Epithelial cell of proximal tubule (primary cell): ENCODE measurements around the gene UBE2H. TPM values are rescaled to one million over a fixed set of nuclear protein-coding genes. Genes with fewer than 3 reads are reported as not detected.
"Not testable (repeated sequence)": the region's sequence is repeated elsewhere in the genome, so short reads cannot be mapped to it uniquely, and the experiment has no call there.

Experiments
- DNase-seq: peaks from one replicate; pipeline ENCODE4 v3.0.0-alpha.2; 2011; ENCODE audit warnings: low read depth
- H3K4me3 ChIP-seq: 2 replicates; pipeline ENCODE4 v1.5.1; 2011; ENCODE audit warnings: low read depth, mild to moderate bottlenecking, low read length
- total RNA-seq: library from RNA; depleted of rRNA; stranded (reverse); fragments of >200 nt; gene quantifications from 2 replicates; pipeline ENCODE4 v1.2.3, GENCODE V29; 2015
- TF ChIP-seq, protein P1 (sequence below): conservative IDR thresholded peaks from 2 replicates; pipeline ENCODE4 v1.5.1; 2012; ENCODE audit warnings: low read depth, mild to moderate bottlenecking, low read length

The UBE2H gene
- total RNA-seq, 1 donor from 2014 or later = 88.1 TPM

DNA sequence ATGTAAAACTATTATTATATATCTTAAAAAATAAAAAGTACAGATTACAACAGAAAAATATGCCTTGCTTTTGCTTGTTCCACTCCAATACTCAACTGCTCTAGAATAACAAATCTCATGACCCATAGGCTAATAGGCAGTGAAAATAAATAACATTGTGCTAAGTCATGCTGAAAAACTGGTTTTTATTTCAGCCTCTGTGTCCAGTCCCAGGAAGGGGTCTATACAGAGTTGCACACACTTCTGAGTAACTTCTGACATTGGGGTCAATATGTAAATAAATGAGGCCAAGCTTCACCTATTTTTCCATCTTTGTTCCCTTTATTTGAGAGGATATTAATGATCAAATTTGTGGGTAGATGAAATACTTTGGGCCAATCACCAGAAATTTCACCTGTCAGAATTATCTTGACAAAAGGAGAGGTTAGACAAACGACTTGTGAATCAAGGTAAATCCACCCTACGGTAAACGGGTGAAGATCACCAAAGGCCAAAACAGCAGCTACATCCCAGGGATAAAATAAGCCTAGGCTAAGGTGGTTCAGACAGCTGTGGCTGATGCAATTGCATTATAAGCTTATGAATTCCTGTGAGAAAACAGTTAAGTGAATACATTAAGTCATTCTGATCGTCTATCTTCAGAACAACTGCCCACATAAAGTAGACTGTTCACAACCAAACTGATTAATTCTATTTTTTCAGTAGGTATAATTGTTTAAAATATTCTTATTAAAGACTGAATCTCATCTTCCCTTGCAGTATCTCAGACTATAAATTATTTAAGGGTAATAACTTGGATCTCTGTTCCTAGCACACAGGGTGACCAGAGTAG, 87.5 kb downstream of the UBE2H start:
- H3K4me3 ChIP-seq = no peak overlapping the region
- no peak for DNase-seq
- TF ChIP-seq, protein P1, sequence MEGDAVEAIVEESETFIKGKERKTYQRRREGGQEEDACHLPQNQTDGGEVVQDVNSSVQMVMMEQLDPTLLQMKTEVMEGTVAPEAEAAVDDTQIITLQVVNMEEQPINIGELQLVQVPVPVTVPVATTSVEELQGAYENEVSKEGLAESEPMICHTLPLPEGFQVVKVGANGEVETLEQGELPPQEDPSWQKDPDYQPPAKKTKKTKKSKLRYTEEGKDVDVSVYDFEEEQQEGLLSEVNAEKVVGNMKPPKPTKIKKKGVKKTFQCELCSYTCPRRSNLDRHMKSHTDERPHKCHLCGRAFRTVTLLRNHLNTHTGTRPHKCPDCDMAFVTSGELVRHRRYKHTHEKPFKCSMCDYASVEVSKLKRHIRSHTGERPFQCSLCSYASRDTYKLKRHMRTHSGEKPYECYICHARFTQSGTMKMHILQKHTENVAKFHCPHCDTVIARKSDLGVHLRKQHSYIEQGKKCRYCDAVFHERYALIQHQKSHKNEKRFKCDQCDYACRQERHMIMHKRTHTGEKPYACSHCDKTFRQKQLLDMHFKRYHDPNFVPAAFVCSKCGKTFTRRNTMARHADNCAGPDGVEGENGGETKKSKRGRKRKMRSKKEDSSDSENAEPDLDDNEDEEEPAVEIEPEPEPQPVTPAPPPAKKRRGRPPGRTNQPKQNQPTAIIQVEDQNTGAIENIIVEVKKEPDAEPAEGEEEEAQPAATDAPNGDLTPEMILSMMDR = no peak

DNA sequence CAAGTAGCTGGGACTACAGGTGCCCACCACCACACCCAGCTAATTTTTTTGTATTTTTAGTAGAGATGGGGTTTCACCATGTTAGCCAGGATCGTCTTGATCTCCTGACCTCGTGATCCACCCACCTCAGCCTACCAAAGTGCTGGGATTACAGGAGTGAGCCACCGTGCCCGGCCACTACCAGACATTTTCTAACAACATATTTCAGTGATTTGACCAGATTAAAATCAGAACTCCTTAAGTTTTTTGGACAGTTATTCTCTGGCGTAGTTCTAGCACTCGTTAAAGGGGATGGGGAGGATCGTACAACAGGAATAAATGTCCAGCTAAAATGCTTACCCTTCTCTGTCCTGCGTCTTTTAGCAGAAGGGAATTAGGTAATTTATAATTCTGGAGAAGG, 88.1 kb downstream of the UBE2H start:
- DNase-seq, H3K4me3 ChIP-seq: not testable (repeated sequence)

DNA sequence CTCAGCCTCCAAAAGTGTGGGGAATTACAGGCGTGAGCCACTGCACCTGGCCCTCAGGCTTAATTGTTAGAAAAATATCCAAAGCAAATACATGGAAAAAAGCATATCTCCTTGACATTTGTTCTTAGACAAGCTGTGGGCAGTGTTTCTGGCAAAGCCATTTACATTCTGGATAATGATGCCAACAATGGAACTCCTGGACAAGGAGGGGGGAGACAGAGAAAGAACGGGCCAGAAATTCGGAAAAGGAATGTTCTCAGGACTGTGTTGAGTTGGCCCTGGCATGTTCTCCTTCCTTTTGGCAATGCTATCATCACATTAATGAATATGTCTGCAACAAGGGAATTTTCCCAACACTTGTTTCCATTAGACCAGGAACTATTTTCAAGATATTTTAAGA, 88.7 kb downstream of the UBE2H start:
- no peak overlapping the region for H3K4me3 ChIP-seq
- TF ChIP-seq, protein P1 = no peak
- DNase-seq = no peak

DNA sequence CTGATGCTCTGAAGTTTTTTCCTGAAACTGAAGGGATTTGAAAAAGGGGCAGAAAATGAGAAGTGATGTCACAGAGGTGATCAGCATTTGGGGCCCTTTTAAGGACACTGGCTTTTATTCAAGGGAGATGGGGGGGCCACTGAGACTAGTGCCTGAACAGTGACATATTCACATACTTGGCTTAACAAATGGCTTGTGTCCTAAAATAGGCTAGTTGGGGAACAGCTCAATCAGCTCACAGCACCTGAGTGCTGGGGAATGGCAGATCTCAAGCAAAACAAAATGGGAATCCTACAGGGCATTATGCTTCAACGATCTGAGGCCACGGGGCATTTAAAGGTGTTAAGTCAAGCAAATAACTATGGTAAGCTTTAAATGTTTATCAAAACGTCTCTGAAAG, 90.1 kb downstream of the UBE2H start:
- TF ChIP-seq, protein P1 = no peak
- no peak for DNase-seq
- H3K4me3 ChIP-seq = no peak overlapping the region

DNA sequence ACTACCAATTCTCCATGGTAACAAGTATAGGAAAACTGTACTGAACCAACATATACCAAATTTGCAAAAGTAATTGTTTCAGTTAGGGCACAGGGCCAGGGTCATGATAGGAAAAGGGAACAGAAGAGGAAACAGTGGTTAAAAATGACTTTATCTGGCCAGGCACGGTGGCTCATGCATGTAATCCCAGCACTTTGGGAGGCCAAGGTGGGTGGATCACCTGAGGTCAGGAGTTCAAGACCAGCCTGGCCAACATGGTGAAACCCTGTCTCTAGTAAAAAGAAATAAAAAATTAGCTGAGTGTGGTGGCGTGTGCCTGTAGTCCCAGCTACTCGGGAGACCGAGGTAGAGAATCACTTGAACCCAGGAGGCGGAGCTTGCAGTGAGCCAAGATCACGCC, 92.0 kb downstream of the UBE2H start:
- not testable (repeated sequence) for DNase-seq

DNA sequence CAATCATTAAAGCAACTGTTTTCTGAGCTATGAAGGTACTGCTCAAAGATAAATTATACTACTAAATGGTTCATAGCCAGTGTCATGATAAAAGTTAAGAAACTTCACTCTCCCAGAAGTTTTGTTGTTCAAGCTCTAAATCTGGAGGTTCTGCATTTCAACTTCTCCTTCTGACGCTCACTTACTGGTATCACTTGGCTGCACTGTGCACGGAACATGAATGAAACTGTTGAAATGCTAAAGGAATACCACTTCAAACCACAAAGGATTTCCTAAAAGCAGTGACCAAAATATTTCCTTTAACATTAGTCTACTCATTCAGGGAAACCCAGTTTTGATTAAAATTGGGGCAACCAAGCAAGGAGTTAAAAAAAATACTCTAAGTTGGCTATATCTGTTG, 93.6 kb downstream of the UBE2H start:
- DNase-seq = no peak
- TF ChIP-seq, protein P1 = no peak
- H3K4me3 ChIP-seq = no peak overlapping the region

More for the DNA sequence above, 92.0 kb downstream of the UBE2H start:
- H3K4me3 ChIP-seq = not testable (repeated sequence)

DNA sequence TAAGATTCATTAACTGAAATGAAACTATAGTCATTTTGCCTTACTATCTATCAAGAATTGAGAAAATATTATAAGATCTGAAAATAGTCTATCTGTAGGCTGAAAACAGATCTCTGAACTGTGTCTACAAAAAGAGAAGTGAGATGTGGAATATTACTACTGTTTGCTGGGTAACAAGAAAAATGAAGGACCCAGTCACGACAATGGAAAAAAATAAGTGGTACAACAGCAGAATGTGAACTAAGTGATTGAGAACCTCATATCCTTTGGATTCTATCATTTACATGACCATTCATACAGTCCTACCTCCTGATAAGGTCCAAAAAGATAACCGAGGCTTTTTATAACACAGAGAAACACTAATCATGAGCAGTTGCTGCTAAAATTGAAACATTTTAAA, 94.3 kb downstream of the UBE2H start:
- H3K4me3 ChIP-seq = no peak overlapping the region
- TF ChIP-seq, protein P1 = no peak
- no peak for DNase-seq

DNA sequence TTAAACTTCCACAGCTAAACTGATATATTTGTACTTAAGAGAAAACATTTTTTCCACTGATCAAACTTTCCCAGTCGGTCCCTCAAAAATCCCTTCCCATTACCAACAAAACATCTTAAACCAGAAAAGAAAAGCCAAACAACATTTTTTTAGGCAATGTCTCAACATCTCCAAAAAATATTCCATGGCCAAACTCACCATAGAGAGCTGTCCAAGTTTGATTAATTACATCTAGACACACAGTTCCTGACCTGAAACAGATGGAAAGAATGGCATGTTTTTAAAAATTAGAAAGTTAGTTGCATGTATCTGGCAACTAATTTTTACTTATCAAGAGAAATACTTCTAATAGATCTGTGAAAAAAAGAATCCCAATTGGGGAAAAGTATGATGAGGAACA, 95.4 kb downstream of the UBE2H start:
- no peak overlapping the region for H3K4me3 ChIP-seq
- no peak for DNase-seq
- TF ChIP-seq, protein P1 = no peak
